HL-60/S4 (cell line): Measurements from ENCODE around the gene CDH8.

Experiments used
- in situ Hi-C: fragments of 300-500 bp; cut with MboI; formaldehyde crosslinking; loops from 2 replicates; pipeline ENCODE4 v1.14.3; 2022; ENCODE audit warnings: low sequenced_read_pairs

CDH8 gene

GRCh38 chr16:61659936-61660335 lies 376.3 kb downstream of the CDH8 start:
- in situ Hi-C loops, result no loop called here

GRCh38 chr16:61654962-61655361 lies 381.3 kb downstream of the CDH8 start:
- in situ Hi-C loops, result no loop called here

GRCh38 chr16:61653544-61653943 lies 382.7 kb downstream of the CDH8 start:
- in situ Hi-C loops, result no loop called here

GRCh38 chr16:61645561-61645960 lies 390.7 kb downstream of the CDH8 start:
- in situ Hi-C loops, result no loop called here

- in situ Hi-C loops, result no loop called here
These were observed 391.5 kb downstream of the CDH8 start for GRCh38 chr16:61644736-61645135.

- in situ Hi-C loops, result no loop called here
These were observed 418.9 kb downstream of the CDH8 start for GRCh38 chr16:61617219-61617783.

- in situ Hi-C loops, result no loop called here
These were observed 420.1 kb downstream of the CDH8 start for GRCh38 chr16:61616088-61616487.

GRCh38 chr16:61611847-61612491 lies 424.3 kb downstream of the CDH8 start:
- in situ Hi-C loops, result no loop called here

- in situ Hi-C loops, result no loop called here
These were observed 429.7 kb downstream of the CDH8 start for GRCh38 chr16:61606581-61606980.
